HG02885 (cell line): ENCODE measurements around the gene ZNF691.

Source experiments
- ATAC-seq: cut with Tn5 transposase; IDR thresholded peaks from one replicate; pipeline ENCODE4 v1.9.1; 2021; ENCODE audit warnings: mild to moderate bottlenecking; ENCODE audit not compliant: unreplicated experiment, poor library complexity

ZNF691 gene

DNA sequence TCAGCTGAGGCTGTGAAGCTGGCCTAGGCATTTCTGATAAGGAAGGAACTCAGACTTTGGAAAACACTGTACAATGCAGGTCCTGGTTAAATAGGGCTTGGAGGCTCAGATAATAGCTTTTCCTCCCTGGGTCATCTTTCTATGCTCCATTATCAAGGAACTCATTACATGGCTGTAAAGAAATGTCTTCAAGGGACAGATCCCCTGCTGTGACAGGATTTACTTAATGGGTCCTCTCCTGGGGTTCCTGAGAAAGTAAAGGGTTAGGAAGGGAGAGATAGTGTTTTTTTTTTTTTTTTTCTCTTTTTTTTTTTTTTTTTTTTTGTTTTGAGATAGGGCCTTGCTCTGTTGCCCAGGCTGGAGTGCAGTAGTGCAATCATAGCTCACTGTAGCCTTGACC, 15.1 kb upstream of the ZNF691 start:
- ATAC-seq: no peak

- ATAC-seq: no peak
Measured at GRCh38 chr1:42832641-42833240, 13.7 kb upstream of the ZNF691 start.

GRCh38 chr1:42833981-42834380, 12.4 kb upstream of the ZNF691 start:
- ATAC-seq: no peak

DNA sequence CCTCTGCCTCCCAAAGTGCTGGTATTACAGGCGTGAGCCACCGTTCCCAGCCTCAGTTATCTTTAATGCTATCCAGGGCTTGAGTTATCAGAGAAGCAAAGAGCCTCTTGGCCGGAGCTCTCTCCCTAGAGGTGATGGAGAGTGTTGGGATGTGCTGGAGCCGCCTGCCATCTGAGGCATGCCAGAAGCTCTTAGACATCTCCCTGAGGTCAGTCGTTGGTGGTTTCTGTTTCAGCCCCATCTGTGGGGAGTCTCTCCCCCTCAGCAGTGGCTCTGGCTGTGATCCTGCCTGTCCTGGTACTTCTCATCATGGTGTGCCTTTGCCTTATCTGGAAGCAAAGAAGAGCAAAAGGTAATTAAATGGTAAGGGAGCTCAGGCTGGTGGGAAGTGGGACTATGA, 11.6 kb upstream of the ZNF691 start:
- no peak for ATAC-seq

DNA sequence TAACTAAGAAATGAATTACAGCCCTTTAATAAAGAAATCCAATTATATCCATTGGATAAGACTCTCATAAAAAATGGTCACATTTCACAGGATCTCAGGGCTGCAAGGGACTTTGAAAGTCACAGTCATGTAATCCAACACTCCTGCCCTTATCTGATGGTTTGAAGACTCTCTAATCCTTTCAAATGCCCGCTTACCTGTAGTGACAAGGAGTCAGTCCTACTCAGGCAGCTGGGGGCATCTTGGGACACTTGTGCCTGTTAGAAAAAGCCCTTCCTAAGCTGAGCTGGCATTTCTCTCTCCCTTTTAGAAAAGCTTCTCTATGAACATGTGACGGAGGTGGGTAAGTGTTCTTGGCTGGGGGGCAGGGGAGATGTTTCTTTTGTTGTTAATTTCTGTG, 11.0 kb upstream of the ZNF691 start:
- ATAC-seq: no peak

GRCh38 chr1:42837709-42838108, 8.7 kb upstream of the ZNF691 start:
- no peak for ATAC-seq

DNA sequence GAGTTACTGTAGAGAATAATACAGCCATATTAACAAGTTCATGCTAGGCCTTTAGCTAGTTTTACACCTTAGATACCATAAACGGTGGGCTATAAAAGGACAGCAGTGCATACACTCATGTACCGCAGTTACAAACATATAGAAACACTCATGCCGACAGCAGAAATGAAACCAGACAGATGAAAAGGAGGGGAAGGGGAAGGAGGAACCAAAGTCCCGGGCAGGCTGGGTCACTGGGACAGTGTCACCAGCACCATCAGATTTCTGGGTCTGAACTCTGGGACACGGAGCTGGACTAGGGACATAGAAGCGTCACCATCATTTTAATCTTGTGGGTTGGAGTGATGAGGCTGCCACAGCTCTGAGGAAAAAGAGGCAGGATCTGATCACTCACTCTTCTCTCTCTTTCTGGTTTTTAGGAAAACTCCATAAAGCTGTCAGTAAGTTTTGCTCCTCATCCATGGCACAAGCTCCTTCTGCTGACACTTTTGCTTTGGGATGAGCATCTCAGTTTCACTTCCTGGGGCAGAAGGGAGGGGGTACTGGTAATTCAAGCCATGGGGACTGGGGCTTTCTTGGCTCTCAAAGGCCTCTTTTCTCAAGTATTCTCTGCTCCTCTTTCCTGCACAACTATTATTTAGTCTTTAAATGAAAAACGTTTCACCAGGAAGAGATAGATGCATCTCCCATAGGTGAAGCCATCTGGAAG, 7.8 kb upstream of the ZNF691 start:
- no peak for ATAC-seq

GRCh38 chr1:42841010-42841409, 5.4 kb upstream of the ZNF691 start:
- no peak for ATAC-seq

DNA sequence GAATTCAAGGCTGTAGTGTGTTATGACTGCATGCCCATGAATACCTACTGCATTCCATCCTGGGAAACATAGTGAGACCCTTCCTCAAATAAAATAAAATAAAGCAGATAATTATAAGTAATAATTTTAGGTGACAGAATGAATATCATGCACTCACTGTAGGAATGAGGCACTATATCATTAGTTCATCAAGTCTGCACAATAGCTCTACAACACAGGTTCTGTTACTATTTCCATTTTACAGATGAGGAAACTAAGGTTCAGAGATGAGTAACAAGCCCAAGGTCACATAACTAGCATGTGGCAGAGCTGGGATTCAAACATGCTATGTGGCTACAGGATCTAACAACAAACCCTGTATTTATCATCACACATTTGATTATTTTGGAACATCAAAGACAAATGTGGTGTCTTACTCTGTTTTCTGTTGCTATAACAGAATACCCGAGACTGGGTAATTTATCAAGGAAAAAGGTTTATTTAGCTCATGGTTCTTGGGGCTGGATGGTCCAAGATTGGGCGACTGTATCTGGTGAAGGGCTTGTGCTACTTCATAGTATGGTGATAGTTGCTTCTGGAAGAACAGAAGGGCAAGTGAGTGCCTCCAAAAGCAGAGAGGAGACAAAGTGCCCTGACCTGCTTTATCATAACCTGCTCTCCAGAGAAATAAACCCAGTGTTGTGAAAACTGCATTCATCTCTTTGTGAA, 4.8 kb upstream of the ZNF691 start:
- no peak for ATAC-seq

DNA sequence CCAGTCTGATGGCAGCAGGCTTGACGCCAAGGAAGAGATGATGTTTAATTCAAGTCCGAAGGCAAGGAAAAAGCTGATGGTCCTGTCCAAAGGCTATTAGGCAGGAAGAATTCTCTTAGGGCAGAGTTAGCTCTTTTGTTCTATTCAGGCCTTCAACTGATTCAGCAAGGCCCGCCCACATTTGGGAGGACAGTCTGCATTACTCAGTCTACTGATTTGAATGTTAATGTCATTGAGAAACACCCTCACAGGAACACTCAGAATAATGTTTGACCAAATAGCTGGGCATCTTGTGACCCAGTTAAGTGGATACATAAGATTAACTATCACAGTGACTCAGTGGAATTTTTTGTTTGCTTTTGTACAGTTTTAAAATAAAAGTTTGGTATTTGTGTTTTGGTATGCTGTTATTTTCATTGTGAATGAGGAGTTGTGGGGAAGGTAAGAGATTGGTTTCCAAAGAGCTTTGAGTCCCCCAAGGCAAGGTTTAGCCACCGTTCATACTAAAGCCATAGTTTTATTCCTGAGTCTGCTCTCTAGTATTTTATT, 1.7 kb upstream of the ZNF691 start:
- ATAC-seq: no peak

- no peak for ATAC-seq
Measured at GRCh38 chr1:42845193-42845592, 1.2 kb upstream of the ZNF691 start.

GRCh38 chr1:42845866-42846256, 552 bp upstream of the ZNF691 start:
- ATAC-seq: no peak

DNA sequence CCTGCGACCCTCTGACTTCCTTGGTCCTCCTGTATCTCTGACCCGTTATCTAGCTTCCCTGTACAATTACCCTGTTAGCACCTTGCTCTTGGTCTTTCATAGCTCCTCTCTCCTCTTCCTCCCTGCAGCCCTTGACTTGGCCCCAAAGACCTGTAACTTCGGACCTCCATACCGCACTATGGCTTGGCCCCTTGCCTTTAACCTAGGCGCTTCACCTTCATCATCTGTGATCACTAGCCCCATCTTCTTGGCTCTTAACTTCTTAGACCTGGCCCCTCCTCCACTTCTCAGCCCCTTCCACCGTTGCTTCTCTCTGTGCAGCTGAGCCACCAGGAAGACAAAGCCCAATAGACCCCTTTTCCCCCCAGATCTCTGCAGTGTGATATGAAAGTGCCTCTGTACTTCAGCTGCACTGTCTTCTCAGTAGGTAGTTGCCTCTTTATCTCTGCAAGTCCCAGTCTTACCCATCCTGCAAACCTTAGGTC, 740 bp downstream of the ZNF691 start:
- no peak for ATAC-seq

- ATAC-seq: no peak
Measured at GRCh38 chr1:42847721-42848460, 1.5 kb downstream of the ZNF691 start.

GRCh38 chr1:42848823-42849537, 2.6 kb downstream of the ZNF691 start:
- no peak for ATAC-seq

GRCh38 chr1:42849944-42850343, 3.5 kb downstream of the ZNF691 start:
- no peak for ATAC-seq

DNA sequence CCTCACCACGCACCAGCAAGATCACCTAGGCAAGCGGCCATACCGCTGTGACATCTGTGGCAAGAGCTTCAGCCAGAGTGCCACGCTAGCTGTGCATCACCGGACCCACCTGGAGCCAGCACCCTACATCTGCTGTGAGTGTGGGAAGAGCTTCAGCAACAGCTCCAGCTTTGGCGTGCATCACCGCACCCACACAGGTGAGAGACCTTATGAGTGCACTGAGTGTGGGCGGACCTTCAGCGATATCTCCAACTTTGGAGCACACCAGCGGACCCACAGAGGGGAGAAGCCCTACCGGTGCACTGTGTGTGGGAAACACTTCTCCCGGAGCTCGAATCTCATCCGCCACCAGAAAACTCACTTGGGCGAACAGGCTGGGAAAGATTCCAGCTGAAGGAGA, 5.0 kb downstream of the ZNF691 start:
- no peak for ATAC-seq

- no peak for ATAC-seq
Measured at GRCh38 chr1:42851960-42852607, 5.7 kb downstream of the ZNF691 start.

GRCh38 chr1:42852608-42852980, 6.2 kb downstream of the ZNF691 start:
- ATAC-seq: no peak
